HepG2 (cell line): ENCODE measurements around the gene DEPDC5. TPM values are rescaled to one million over a fixed set of nuclear protein-coding genes. Genes with fewer than 3 reads are reported as not detected.

Experiments used
- MAF1 ChIP-seq: sonication (generic); formaldehyde crosslinking; IDR thresholded peaks from 2 replicates; pipeline ENCODE4 v1.5.0; 2020; ENCODE audit warnings: missing genetic modification reagents, borderline replicate concordance
- MTF2 ChIP-seq: sonication (generic); formaldehyde crosslinking; IDR thresholded peaks from 2 replicates; pipeline ENCODE4 v1.5.0; 2020; ENCODE audit warnings: missing genetic modification reagents, borderline replicate concordance
- NR2F2 ChIP-seq: IDR thresholded peaks from 2 replicates; pipeline ENCODE4 v1.6.1; 2012; ENCODE audit warnings: low read depth, inconsistent platforms, borderline replicate concordance
- NRL ChIP-seq: sonication (generic); formaldehyde crosslinking; IDR thresholded peaks from 2 replicates; pipeline ENCODE4 v1.5.0; 2020; ENCODE audit warnings: missing genetic modification reagents, mild to moderate bottlenecking, moderate library complexity, borderline replicate concordance
- PAWR ChIP-seq: sonication (generic); formaldehyde crosslinking; IDR thresholded peaks from 2 replicates; pipeline ENCODE4 v1.4.0; 2020; ENCODE audit warnings: missing genetic modification reagents, mild to moderate bottlenecking, borderline replicate concordance
- THYN1 ChIP-seq: sonication (generic); formaldehyde crosslinking; IDR thresholded peaks from 2 replicates; pipeline ENCODE4 v1.8.1; 2023; ENCODE audit warnings: low read depth, mild to moderate bottlenecking, moderate library complexity, missing genetic modification reagents, borderline replicate concordance
- ZBTB25 ChIP-seq: IDR thresholded peaks from 2 replicates; pipeline ENCODE4 v1.6.1; 2018; ENCODE audit warnings: missing genetic modification reagents
- ZNF180 ChIP-seq: sonication (generic); formaldehyde crosslinking; IDR thresholded peaks from 2 replicates; pipeline ENCODE4 v1.4.0; 2020; ENCODE audit warnings: low read depth, missing genetic modification reagents, borderline replicate concordance
- ZNF260 ChIP-seq: sonication (generic); formaldehyde crosslinking; IDR thresholded peaks from 2 replicates; pipeline ENCODE4 v1.4.0; 2020; ENCODE audit warnings: missing genetic modification reagents, low read depth, mild to moderate bottlenecking, borderline replicate concordance
- ZNF326 ChIP-seq: sonication (generic); formaldehyde crosslinking; IDR thresholded peaks from 2 replicates; pipeline ENCODE4 v1.4.0; 2020; ENCODE audit warnings: missing genetic modification reagents, borderline replicate concordance
- ZNF33A ChIP-seq: sonication (generic); formaldehyde crosslinking; IDR thresholded peaks from 2 replicates; pipeline ENCODE4 v1.5.1; 2020; ENCODE audit warnings: missing genetic modification reagents, mild to moderate bottlenecking, moderate library complexity, borderline replicate concordance
- ZNF530 ChIP-seq: sonication (generic); formaldehyde crosslinking; IDR thresholded peaks from 2 replicates; pipeline ENCODE4 v1.5.0; 2020; ENCODE audit warnings: low read depth, mild to moderate bottlenecking, missing genetic modification reagents
- ZNF572 ChIP-seq: sonication (generic); formaldehyde crosslinking; IDR thresholded peaks from 2 replicates; pipeline ENCODE4 v1.5.1; 2020; ENCODE audit warnings: mild to moderate bottlenecking, missing genetic modification reagents
- ZNF619 ChIP-seq: sonication (generic); formaldehyde crosslinking; IDR thresholded peaks from 2 replicates; pipeline ENCODE4 v1.4.0; 2020; ENCODE audit warnings: mild to moderate bottlenecking, missing genetic modification reagents
- ZNF724P ChIP-seq: sonication (generic); formaldehyde crosslinking; IDR thresholded peaks from 2 replicates; pipeline ENCODE4 v1.8.0; 2022; ENCODE audit warnings: missing genetic modification reagents, borderline replicate concordance
- polyA plus RNA-seq, 8 experiments: library from polyadenylated mRNA; depleted of rRNA in 3 of 8; stranded (reverse) in 7 of 8; unstranded in 1 of 8; fragments of >200 nt; fragmentation: Illumina TruSeq in 4 of 8; extraction: Trizol in 4 of 8; gene quantifications; 2 replicates each; pipeline versions ENCODE4 v1.2.1 to v1.2.3, GENCODE V29; 2011 to 2016; ENCODE audit warnings: low read depth in 4 of 8, missing spikeins in 1 of 8, mixed read lengths in 1 of 8; ENCODE audit not compliant: insufficient read depth in 1 of 8
- total RNA-seq, 5 experiments: library from RNA; depleted of rRNA; stranded (reverse); fragments of >200 nt; fragmentation: Illumina TruSeq; extraction: Trizol; gene quantifications; 2 replicates each; pipeline ENCODE4 v1.2.3, GENCODE V29; 2016; ENCODE audit warnings: low read depth in 1 of 5
- TF ChIP-seq, protein P1 (sequence below): sonication (generic); formaldehyde crosslinking; IDR thresholded peaks from 2 replicates; pipeline ENCODE4 v1.5.0; 2020; ENCODE audit warnings: missing genetic modification reagents, mild to moderate bottlenecking, borderline replicate concordance
- TF ChIP-seq, protein P2 (sequence below): IDR thresholded peaks from 2 replicates; pipeline ENCODE4 v1.6.1; 2016
- TF ChIP-seq, protein P3 (sequence below): sonication (generic); formaldehyde crosslinking; IDR thresholded peaks from 2 replicates; pipeline ENCODE4 v1.8.1; 2022; ENCODE audit warnings: low read depth, mild to moderate bottlenecking, missing genetic modification reagents

DEPDC5 gene
- total and polyA plus RNA-seq, 2 of the 13 experiments (the other 11 are each of a cell fraction or from before 2014, with no cell fraction given) = 9.8 to 12.4 TPM

- TF ChIP-seq, protein P1, sequence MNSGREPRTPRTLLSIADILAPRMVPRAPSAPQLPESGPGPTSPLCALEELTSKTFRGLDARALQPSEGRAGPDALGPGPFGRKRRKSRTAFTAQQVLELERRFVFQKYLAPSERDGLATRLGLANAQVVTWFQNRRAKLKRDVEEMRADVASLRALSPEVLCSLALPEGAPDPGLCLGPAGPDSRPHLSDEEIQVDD (CRISPR knock-in tag) = no peak
- no peak for TF ChIP-seq ZNF572 (CRISPR knock-in tag)
- TF ChIP-seq ZNF33A (CRISPR knock-in tag) = no peak
- no peak for TF ChIP-seq ZNF180 (CRISPR knock-in tag)
- TF ChIP-seq ZNF619 = no peak
- TF ChIP-seq, protein P2, sequence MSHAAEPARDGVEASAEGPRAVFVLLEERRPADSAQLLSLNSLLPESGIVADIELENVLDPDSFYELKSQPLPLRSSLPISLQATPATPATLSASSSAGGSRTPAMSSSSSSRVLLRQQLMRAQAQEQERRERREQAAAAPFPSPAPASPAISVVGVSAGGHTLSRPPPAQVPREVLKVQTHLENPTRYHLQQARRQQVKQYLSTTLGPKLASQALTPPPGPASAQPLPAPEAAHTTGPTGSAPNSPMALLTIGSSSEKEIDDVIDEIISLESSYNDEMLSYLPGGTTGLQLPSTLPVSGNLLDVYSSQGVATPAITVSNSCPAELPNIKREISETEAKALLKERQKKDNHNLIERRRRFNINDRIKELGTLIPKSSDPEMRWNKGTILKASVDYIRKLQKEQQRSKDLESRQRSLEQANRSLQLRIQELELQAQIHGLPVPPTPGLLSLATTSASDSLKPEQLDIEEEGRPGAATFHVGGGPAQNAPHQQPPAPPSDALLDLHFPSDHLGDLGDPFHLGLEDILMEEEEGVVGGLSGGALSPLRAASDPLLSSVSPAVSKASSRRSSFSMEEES (CRISPR knock-in tag) = no peak
- TF ChIP-seq ZNF326 (CRISPR knock-in tag) = no peak
- TF ChIP-seq NR2F2 = no peak
- TF ChIP-seq THYN1 (CRISPR knock-in tag) = no peak
- no peak for TF ChIP-seq ZNF530 (CRISPR knock-in tag)
- TF ChIP-seq ZBTB25 = no peak
- 0 out of 2 replicates have a peak, but pooled peaks have one; percentile 12 for TF ChIP-seq ZNF724P (CRISPR knock-in tag)
- TF ChIP-seq ZNF260 (CRISPR knock-in tag) = no peak
- TF ChIP-seq, protein P3, sequence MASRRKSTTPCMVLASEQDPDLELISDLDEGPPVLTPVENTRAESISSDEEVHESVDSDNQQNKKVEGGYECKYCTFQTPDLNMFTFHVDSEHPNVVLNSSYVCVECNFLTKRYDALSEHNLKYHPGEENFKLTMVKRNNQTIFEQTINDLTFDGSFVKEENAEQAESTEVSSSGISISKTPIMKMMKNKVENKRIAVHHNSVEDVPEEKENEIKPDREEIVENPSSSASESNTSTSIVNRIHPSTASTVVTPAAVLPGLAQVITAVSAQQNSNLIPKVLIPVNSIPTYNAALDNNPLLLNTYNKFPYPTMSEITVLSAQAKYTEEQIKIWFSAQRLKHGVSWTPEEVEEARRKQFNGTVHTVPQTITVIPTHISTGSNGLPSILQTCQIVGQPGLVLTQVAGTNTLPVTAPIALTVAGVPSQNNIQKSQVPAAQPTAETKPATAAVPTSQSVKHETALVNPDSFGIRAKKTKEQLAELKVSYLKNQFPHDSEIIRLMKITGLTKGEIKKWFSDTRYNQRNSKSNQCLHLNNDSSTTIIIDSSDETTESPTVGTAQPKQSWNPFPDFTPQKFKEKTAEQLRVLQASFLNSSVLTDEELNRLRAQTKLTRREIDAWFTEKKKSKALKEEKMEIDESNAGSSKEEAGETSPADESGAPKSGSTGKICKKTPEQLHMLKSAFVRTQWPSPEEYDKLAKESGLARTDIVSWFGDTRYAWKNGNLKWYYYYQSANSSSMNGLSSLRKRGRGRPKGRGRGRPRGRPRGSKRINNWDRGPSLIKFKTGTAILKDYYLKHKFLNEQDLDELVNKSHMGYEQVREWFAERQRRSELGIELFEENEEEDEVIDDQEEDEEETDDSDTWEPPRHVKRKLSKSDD = no peak; the same call in 1 of the 2 replicates
- TF ChIP-seq NRL (CRISPR knock-in tag) = no peak
- TF ChIP-seq PAWR (CRISPR knock-in tag) = no peak
- 0 out of 2 replicates have a peak, but pooled peaks have one; percentile 29 for TF ChIP-seq MTF2 (CRISPR knock-in tag)
- TF ChIP-seq MAF1 (CRISPR knock-in tag) = no peak
These were observed 191.1 kb downstream of the DEPDC5 start (continued) for GRCh38 chr22:31944700-31945442.
